ENCODE data around the gene ARHGEF4. TPM values are rescaled to one million over a fixed set of nuclear protein-coding genes. Genes with fewer than 3 reads are reported as not detected.
A peak's percentile ranks its signal among the peaks of the same experiment; 100 is the strongest.

The ARHGEF4 gene
- total RNA-seq, 2 experiments from 2014 or later, result 0.30 to 0.41 TPM

- DNase-seq (no peak), ATAC-seq (no peak)
- CTCF ChIA-PET, result interaction anchor here (1.2 to 2.6 kb wide), 2 partner anchors 26 to 51 kb away, joined by 4 to 24 read pairs; no protein-coding TSS in a partner anchor
- H3K9me3 Mint-ChIP-seq (ENCODE audit: low read depth), result no peaks in the 10 kb centered on the region
- peaks cover 20% of the 10 kb centered on the region for H3K27me3 Mint-ChIP-seq
- no peaks in the 10 kb centered on the region for H3K36me3 Mint-ChIP-seq
- H3K27ac Mint-ChIP-seq, result no peak overlapping the region
- no peak overlapping the region for H3K4me3 Mint-ChIP-seq
- H3K4me1 Mint-ChIP-seq, result peaks cover 19% of the 10 kb centered on the region
Measured at GRCh38 chr2:130822766-130823165, 13.9 kb upstream of the ARHGEF4 start.

GRCh38 chr2:130823171-130823885 is 13.4 kb upstream of the ARHGEF4 start:
- Mint-ChIP-seq H3K27me3 (peaks cover 20% of the 10 kb centered on the region), H3K36me3 (no peaks in the 10 kb centered on the region), H3K4me3 (no peak overlapping the region), H3K4me1 (peaks cover 19% of the 10 kb centered on the region), H3K9me3 (ENCODE audit: low read depth) (no peaks in the 10 kb centered on the region), H3K27ac (no peak overlapping the region)
- no peak for DNase-seq
- no peak for ATAC-seq
- CTCF ChIA-PET, result interaction anchor here (1.2 to 2.6 kb wide), 2 partner anchors 26 to 50 kb away, joined by 4 to 24 read pairs; no protein-coding TSS in a partner anchor

- no peaks in the 10 kb centered on the region for H3K36me3 Mint-ChIP-seq
- H3K27ac Mint-ChIP-seq, result peak overlapping the region; percentile 83
- peaks cover 19% of the 10 kb centered on the region for H3K4me1 Mint-ChIP-seq
- peak; percentile 45 for DNase-seq
- H3K9me3 Mint-ChIP-seq (ENCODE audit: low read depth), result no peaks in the 10 kb centered on the region
- peaks cover 17% of the 10 kb centered on the region for H3K27me3 Mint-ChIP-seq
- ATAC-seq, result no peak
- no peak overlapping the region for H3K4me3 Mint-ChIP-seq
- CTCF ChIA-PET, result interaction anchor here (1.2 to 2.6 kb wide), 3 partner anchors 25 to 50 kb away, joined by 4 to 24 read pairs (median 4); no protein-coding TSS in a partner anchor
Measured at GRCh38 chr2:130823886-130824491, 12.7 kb upstream of the ARHGEF4 start.

GRCh38 chr2:130824492-130825061 is 12.1 kb upstream of the ARHGEF4 start:
- CTCF ChIA-PET, result interaction anchor here (1.1 to 2.6 kb wide), 3 partner anchors 13 to 27 kb away, joined by 3 to 24 read pairs (median 4); no protein-coding TSS in a partner anchor
- Mint-ChIP-seq H3K4me1 (peaks cover 19% of the 10 kb centered on the region), H3K9me3 (ENCODE audit: low read depth) (no peaks in the 10 kb centered on the region), H3K4me3 (no peak overlapping the region), H3K27ac (peak overlapping the region; percentile 83), H3K36me3 (no peaks in the 10 kb centered on the region), H3K27me3 (peaks cover 17% of the 10 kb centered on the region)
- peak; percentile 84 for DNase-seq
- peak; percentile 97 for ATAC-seq

- Mint-ChIP-seq H3K9me3 (ENCODE audit: low read depth) (no peaks in the 10 kb centered on the region), H3K4me1 (peaks cover 19% of the 10 kb centered on the region), H3K4me3 (no peak overlapping the region), H3K27ac (no peak overlapping the region), H3K36me3 (no peaks in the 10 kb centered on the region), H3K27me3 (peaks cover 14% of the 10 kb centered on the region)
- ATAC-seq (no peak), DNase-seq (no peak)
- CTCF ChIA-PET, result interaction anchor here (1.1 to 2.6 kb wide), 3 partner anchors 12 to 28 kb away, joined by 3 to 24 read pairs (median 4); no protein-coding TSS in a partner anchor
Measured at GRCh38 chr2:130825231-130825965, 11.3 kb upstream of the ARHGEF4 start.

GRCh38 chr2:130825966-130826253 is 10.8 kb upstream of the ARHGEF4 start:
- H3K27ac Mint-ChIP-seq, result no peak overlapping the region
- no peak overlapping the region for H3K4me3 Mint-ChIP-seq
- CTCF ChIA-PET, result interaction anchor here (1.1 to 3.5 kb wide), 2 partner anchors 12 to 29 kb away, joined by 3 to 16 read pairs; no protein-coding TSS in a partner anchor
- peaks cover 14% of the 10 kb centered on the region for H3K27me3 Mint-ChIP-seq
- H3K36me3 Mint-ChIP-seq, result no peaks in the 10 kb centered on the region
- no peaks in the 10 kb centered on the region for H3K9me3 Mint-ChIP-seq (ENCODE audit: low read depth)
- ATAC-seq (no peak), DNase-seq (no peak)
- H3K4me1 Mint-ChIP-seq, result peaks cover 19% of the 10 kb centered on the region

GRCh38 chr2:130826419-130826818 is 10.3 kb upstream of the ARHGEF4 start:
- CTCF ChIA-PET, result interaction anchor here (1.3 to 3.5 kb wide), 2 partner anchors 29 to 48 kb away, joined by 5 to 16 read pairs; no protein-coding TSS in a partner anchor
- no peak overlapping the region for H3K4me3 Mint-ChIP-seq

GRCh38 chr2:130826821-130827501 is 9.8 kb upstream of the ARHGEF4 start:
- H3K4me3 Mint-ChIP-seq, result no peak overlapping the region
- CTCF ChIA-PET, result interaction anchor here (1.3 to 3.5 kb wide), 2 partner anchors 30 to 47 kb away, joined by 5 to 16 read pairs; no protein-coding TSS in a partner anchor
- no peaks in the 10 kb centered on the region for H3K36me3 Mint-ChIP-seq
- peaks cover 12% of the 10 kb centered on the region for H3K27me3 Mint-ChIP-seq
- H3K27ac Mint-ChIP-seq, result no peak overlapping the region
- DNase-seq (no peak), ATAC-seq (no peak)
- H3K9me3 Mint-ChIP-seq (ENCODE audit: low read depth), result no peaks in the 10 kb centered on the region
- peaks cover 19% of the 10 kb centered on the region for H3K4me1 Mint-ChIP-seq

More at GRCh38 chr2:130826419-130826818, 10.3 kb upstream of the ARHGEF4 start:
- DNase-seq (no peak), ATAC-seq (no peak)
- Mint-ChIP-seq H3K27me3 (peaks cover 12% of the 10 kb centered on the region), H3K27ac (no peak overlapping the region), H3K4me1 (peaks cover 19% of the 10 kb centered on the region), H3K9me3 (ENCODE audit: low read depth) (no peaks in the 10 kb centered on the region), H3K36me3 (no peaks in the 10 kb centered on the region)

- Mint-ChIP-seq H3K27ac (no peak overlapping the region), H3K4me3 (no peak overlapping the region), H3K27me3 (peaks cover 16% of the 10 kb centered on the region), H3K4me1 (peaks cover 19% of the 10 kb centered on the region), H3K9me3 (ENCODE audit: low read depth) (no peaks in the 10 kb centered on the region), H3K36me3 (no peaks in the 10 kb centered on the region)
- no peak for DNase-seq
- CTCF ChIA-PET, result interaction anchor here (1.3 to 3.5 kb wide), 3 partner anchors 31 to 46 kb away, joined by 5 to 16 read pairs (median 5); no protein-coding TSS in a partner anchor
- ATAC-seq, result no peak
Measured at GRCh38 chr2:130827502-130828251, 9.0 kb upstream of the ARHGEF4 start.

- ATAC-seq (no peak), DNase-seq (no peak)
- no peak overlapping the region for H3K27ac Mint-ChIP-seq
- H3K4me1 Mint-ChIP-seq, result peaks cover 19% of the 10 kb centered on the region
- no peaks in the 10 kb centered on the region for H3K36me3 Mint-ChIP-seq
- CTCF ChIA-PET, result interaction anchor here (1.7 to 3.5 kb wide), 2 partner anchors 31 to 45 kb away, joined by 5 to 16 read pairs; no protein-coding TSS in a partner anchor
- H3K9me3 Mint-ChIP-seq (ENCODE audit: low read depth), result no peaks in the 10 kb centered on the region
- peaks cover 18% of the 10 kb centered on the region for H3K27me3 Mint-ChIP-seq
- H3K4me3 Mint-ChIP-seq, result no peak overlapping the region
Measured at GRCh38 chr2:130828461-130828860, 8.3 kb upstream of the ARHGEF4 start.

- H3K27me3 Mint-ChIP-seq, result peaks cover 18% of the 10 kb centered on the region
- DNase-seq (no peak), ATAC-seq (no peak)
- no peak overlapping the region for H3K27ac Mint-ChIP-seq
- CTCF ChIA-PET, result interaction anchor here (1.7 to 3.5 kb wide), 2 partner anchors 32 to 44 kb away, joined by 5 to 16 read pairs; no protein-coding TSS in a partner anchor
- H3K9me3 Mint-ChIP-seq (ENCODE audit: low read depth), result no peaks in the 10 kb centered on the region
- no peak overlapping the region for H3K4me3 Mint-ChIP-seq
- H3K4me1 Mint-ChIP-seq, result peaks cover 14% of the 10 kb centered on the region
- no peaks in the 10 kb centered on the region for H3K36me3 Mint-ChIP-seq
Measured at GRCh38 chr2:130829015-130829414, 7.7 kb upstream of the ARHGEF4 start.

GRCh38 chr2:130830538-130830937 is 6.2 kb upstream of the ARHGEF4 start:
- Mint-ChIP-seq H3K4me3 (no peak overlapping the region), H3K27ac (no peak overlapping the region)
- CTCF ChIA-PET, result no interaction called here

More at GRCh38 chr2:130830538-130830937, 6.2 kb upstream of the ARHGEF4 start:
- H3K36me3 Mint-ChIP-seq, result no peaks in the 10 kb centered on the region
- H3K4me1 Mint-ChIP-seq, result no peaks in the 10 kb centered on the region
- DNase-seq (no peak), ATAC-seq (no peak)
- H3K9me3 Mint-ChIP-seq (ENCODE audit: low read depth), result no peaks in the 10 kb centered on the region
- H3K27me3 Mint-ChIP-seq, result peaks cover 27% of the 10 kb centered on the region

Measured in activated CD8-positive, alpha-beta memory T cell treated with anti-CD3 and anti-CD28 coated beads, Interleukin-2, amount 10 ng/mL, durations not matched to agents 7 days and 5 days (primary cell).